ENCODE data around the gene HSPG2. TPM values are rescaled to one million over a fixed set of nuclear protein-coding genes. Genes with fewer than 3 reads are reported as not detected.

The HSPG2 gene
- total and polyA plus RNA-seq, 10 of the 15 experiments (the other 5 are each of a cell fraction or from before 2014, with no cell fraction given) = 0.30 to 3.4 (median 0.73) TPM; not detected in 2

DNA sequence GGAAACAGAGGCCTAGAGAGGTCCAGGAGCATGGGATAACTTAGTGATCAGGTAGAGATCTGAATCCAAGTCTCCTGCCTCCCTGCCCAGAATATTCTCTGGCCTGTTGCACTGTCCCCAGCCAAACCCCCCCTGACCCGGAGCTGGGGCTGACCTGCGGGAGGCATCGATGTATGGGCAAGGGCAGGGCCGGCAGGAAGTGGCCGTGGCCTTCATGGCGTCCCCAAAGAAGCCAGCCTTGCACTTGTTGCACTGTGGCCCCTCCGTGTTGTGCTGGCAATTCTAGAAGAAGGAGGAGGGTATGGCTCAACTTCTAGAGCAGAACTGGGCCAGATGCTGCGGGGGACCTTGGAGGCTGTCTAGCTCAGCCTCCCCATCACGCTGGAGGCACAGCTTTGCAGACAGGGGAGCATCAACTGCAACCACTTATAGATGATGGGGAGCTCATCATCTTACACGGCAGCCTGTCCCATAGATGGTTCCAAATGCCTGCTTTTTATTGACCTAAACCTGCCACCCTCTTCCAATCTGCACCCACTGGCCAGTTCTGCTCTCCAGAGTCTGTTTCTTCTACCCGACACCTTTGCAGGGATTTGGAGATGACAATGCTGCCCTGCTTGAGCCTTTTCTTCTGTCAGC is 58.2 kb downstream of the HSPG2 start (continued):
- TF ChIP-seq NKRF (conservative IDR thresholded peaks at IDR 0.05) (no peak), SMC3 (IDR thresholded peaks at IDR 0.05; ENCODE audit: borderline replicate concordance, low read length) (no peak), YBX1 (IDR thresholded peaks at IDR 0.05) (no peak), SMAD1 (IDR thresholded peaks at IDR 0.05; ENCODE audit: low read depth, partially characterized antibody) (no peak), BHLHE40 (IDR thresholded peaks at IDR 0.05; ENCODE audit: borderline replicate concordance in 1 of 2, low read depth in 2 of 2, low read length in 1 of 2) (no peak), E4F1 (IDR thresholded peaks at IDR 0.05; ENCODE audit: borderline replicate concordance, partially characterized antibody) (no peak), JUNB (IDR thresholded peaks at IDR 0.05) (no peak), SREBF1 (IDR thresholded peaks at IDR 0.05; ENCODE audit: low read length) (no peak)

All from GM12878 (cell line).